Astrocyte (in vitro differentiated cells and primary cell): ENCODE data around the gene PAPPA2. TPM values are rescaled to one million over a fixed set of nuclear protein-coding genes. Genes with fewer than 3 reads are reported as not detected.

Source experiments
- DNase-seq: peaks from one replicate; pipeline ENCODE4 v3.0.0-alpha.2; 2010; ENCODE audit warnings: low read depth
- FAIRE-seq: peaks from 2 replicates; lab custom pipeline; 2011; peaks lifted over from hg19 to GRCh38; lab: Jason Lieb, UNC
- H2AFZ ChIP-seq: 2 replicates; pipeline ENCODE4 v1.6.0; 2012; ENCODE audit warnings: low read depth, low read length, inconsistent platforms
- H3K27ac ChIP-seq: 2 replicates; pipeline ENCODE4 v1.5.1; 2011; ENCODE audit warnings: low read depth, low read length, inconsistent platforms
- H3K27me3 ChIP-seq: 2 replicates; pipeline ENCODE4 v1.6.0; 2011; ENCODE audit warnings: low read length, inconsistent platforms; ENCODE audit not compliant: insufficient read depth
- H3K36me3 ChIP-seq: 2 replicates; pipeline ENCODE4 v1.5.1; 2011; ENCODE audit warnings: low read length, inconsistent platforms; ENCODE audit not compliant: insufficient read depth
- H3K4me1 ChIP-seq: 2 replicates; pipeline ENCODE4 v1.5.1; 2011; ENCODE audit warnings: low read length, inconsistent platforms; ENCODE audit not compliant: insufficient read depth
- H3K4me2 ChIP-seq: 2 replicates; pipeline ENCODE4 v1.6.0; 2012; ENCODE audit warnings: low read length, inconsistent platforms
- H3K4me3 ChIP-seq: 2 replicates; pipeline ENCODE4 v1.5.1; 2011; ENCODE audit warnings: low read depth, mild to moderate bottlenecking, low read length, inconsistent platforms; ENCODE audit not compliant: insufficient read depth
- H3K79me2 ChIP-seq: 2 replicates; pipeline ENCODE4 v1.6.0; 2012; ENCODE audit warnings: mild to moderate bottlenecking, low read length, inconsistent platforms; ENCODE audit not compliant: insufficient read depth
- H3K9ac ChIP-seq: 2 replicates; pipeline ENCODE4 v1.6.0; 2012; ENCODE audit warnings: mild to moderate bottlenecking, low read length, inconsistent platforms
- H3K9me3 ChIP-seq: 2 replicates; pipeline ENCODE4 v1.5.1; 2012; ENCODE audit warnings: low read depth, mild to moderate bottlenecking, low read length, inconsistent platforms; ENCODE audit not compliant: insufficient read depth
- H4K20me1 ChIP-seq: 2 replicates; pipeline ENCODE4 v1.6.0; 2012; ENCODE audit warnings: low read length, inconsistent platforms; ENCODE audit not compliant: insufficient read depth
- H3K27ac Mint-ChIP-seq: one replicate; pipeline ENCODE4 v1.8.0; 2021; ENCODE audit warnings: mild to moderate bottlenecking, mixed read lengths; ENCODE audit not compliant: unreplicated experiment
- H3K27me3 Mint-ChIP-seq: one replicate; pipeline ENCODE4 v1.8.0; 2021; ENCODE audit warnings: low read depth, mixed read lengths; ENCODE audit not compliant: unreplicated experiment
- H3K36me3 Mint-ChIP-seq: one replicate; pipeline ENCODE4 v1.8.0; 2021; ENCODE audit warnings: low read depth, mixed read lengths; ENCODE audit not compliant: unreplicated experiment
- H3K4me1 Mint-ChIP-seq: one replicate; pipeline ENCODE4 v1.8.0; 2021; ENCODE audit warnings: low read depth, mixed read lengths; ENCODE audit not compliant: unreplicated experiment
- H3K4me3 Mint-ChIP-seq: one replicate; pipeline ENCODE4 v1.8.0; 2021; ENCODE audit warnings: mild to moderate bottlenecking, moderate library complexity, mixed read lengths; ENCODE audit not compliant: unreplicated experiment
- H3K9me3 Mint-ChIP-seq: one replicate; pipeline ENCODE4 v1.8.0; 2021; ENCODE audit warnings: mild to moderate bottlenecking, mixed read lengths; ENCODE audit not compliant: unreplicated experiment
- CTCF ChIP-seq: IDR thresholded peaks from 2 replicates; pipeline ENCODE4 v1.5.1; 2011; ENCODE audit warnings: low read depth, mild to moderate bottlenecking, inconsistent platforms, low read length, moderate library complexity; ENCODE audit not compliant: insufficient read depth
- EZH2 ChIP-seq: IDR thresholded peaks from 2 replicates; pipeline ENCODE4 v1.6.1; 2012; ENCODE audit warnings: mild to moderate bottlenecking, low read length, inconsistent platforms; ENCODE audit not compliant: insufficient read depth
- total RNA-seq: library from RNA; stranded (reverse); gene quantifications from 2 replicates; pipeline ENCODE4 v1.2.1, GENCODE V29; 2021

PAPPA2 gene
- total RNA-seq, 1 donor from 2014 or later, result 19.0 TPM

GRCh38 chr1:176691251-176692228, 228.6 kb downstream of the PAPPA2 start:
- FAIRE-seq, result peak; percentile 26

GRCh38 chr1:176692431-176692830, 229.5 kb downstream of the PAPPA2 start:
- H3K27me3 Mint-ChIP-seq, result peaks cover 14% of the 10 kb centered on the region
- TF ChIP-seq CTCF, result no peak
- no peak for TF ChIP-seq EZH2
- DNase-seq, result no peak
- no peak overlapping the region for H3K4me3 ChIP-seq
- no peaks in the 10 kb centered on the region for H3K36me3 ChIP-seq
- H4K20me1 ChIP-seq, result no peaks in the 10 kb centered on the region
- no peak overlapping the region for H3K4me3 Mint-ChIP-seq
- no peak overlapping the region for H3K4me2 ChIP-seq
- H3K4me1 Mint-ChIP-seq, result peaks cover 7% of the 10 kb centered on the region
- H3K9me3 Mint-ChIP-seq, result no peaks in the 10 kb centered on the region
- H3K27me3 ChIP-seq, result no peaks in the 10 kb centered on the region
- no peaks in the 10 kb centered on the region for H3K4me1 ChIP-seq
- no peaks in the 10 kb centered on the region for H3K9me3 ChIP-seq
- H3K36me3 Mint-ChIP-seq, result peaks cover 2% of the 10 kb centered on the region
- H3K27ac Mint-ChIP-seq, result no peak overlapping the region
- FAIRE-seq, result no peak
- H3K79me2 ChIP-seq, result no peaks in the 10 kb centered on the region
- no peak overlapping the region for H2AFZ ChIP-seq
- no peak overlapping the region for H3K9ac ChIP-seq
- H3K27ac ChIP-seq, result no peak overlapping the region

More at GRCh38 chr1:176691251-176692228, 228.6 kb downstream of the PAPPA2 start:
- Mint-ChIP-seq H3K27me3 (peaks cover 14% of the 10 kb centered on the region), H3K4me3 (no peak overlapping the region), H3K36me3 (peaks cover 2% of the 10 kb centered on the region), H3K9me3 (no peaks in the 10 kb centered on the region), H3K4me1 (peaks cover 7% of the 10 kb centered on the region), H3K27ac (no peak overlapping the region)
- H3K27me3 ChIP-seq, result no peaks in the 10 kb centered on the region
- H3K9ac ChIP-seq, result no peak overlapping the region
- no peaks in the 10 kb centered on the region for H3K79me2 ChIP-seq
- no peaks in the 10 kb centered on the region for H3K4me1 ChIP-seq
- peak; percentile 66 for TF ChIP-seq CTCF
- no peak for TF ChIP-seq EZH2
- peak; percentile 35 for DNase-seq
- no peak overlapping the region for H3K4me3 ChIP-seq
- no peak overlapping the region for H3K4me2 ChIP-seq
- no peaks in the 10 kb centered on the region for H3K9me3 ChIP-seq
- H2AFZ ChIP-seq, result no peak overlapping the region
- H3K36me3 ChIP-seq, result no peaks in the 10 kb centered on the region
- no peaks in the 10 kb centered on the region for H4K20me1 ChIP-seq
- no peak overlapping the region for H3K27ac ChIP-seq
